ENCODE measurements around the gene DERL3. TPM values are rescaled to one million over a fixed set of nuclear protein-coding genes. Genes with fewer than 3 reads are reported as not detected.
A peak's percentile ranks its signal among the peaks of the same experiment; 100 is the strongest.

Gene DERL3
- total RNA-seq, 4 donors from 2014 or later, result not detected

- peaks cover 38 to 42% (median 40%) of the 10 kb centered on the region in 4 donors for H3K4me1 ChIP-seq
- no peak for DNase-seq (ENCODE audit: extremely low spot score)
- TF ChIP-seq EP300 (IDR thresholded peaks at IDR 0.05) (no peak), CTCF (IDR thresholded peaks at IDR 0.05) (no peak), POLR2A (IDR thresholded peaks at IDR 0.05; ENCODE audit: low read depth) (no peak), POLR2AphosphoS5 (IDR thresholded peaks at IDR 0.05) (no peak)
- no peak overlapping the region for H3K27ac ChIP-seq (replicated peaks in 1 of 4)
- no peak overlapping the region for H3K4me3 ChIP-seq
- WGBS, result 92% methylated on average over 18 of the region's 18 CpGs
- intact Hi-C loops (cut with DNase I), result loop anchor here (5.0 kb wide), 2 partner anchors 80 to 305 kb away; partner anchors contain the start of gene CHCHD10
- no peaks in the 10 kb centered on the region for H3K9me3 ChIP-seq
- H3K27me3 ChIP-seq, result no peaks in the 10 kb centered on the region
- no peaks in the 10 kb centered on the region for H3K36me3 ChIP-seq
These were observed 8.6 kb upstream of the DERL3 start for GRCh38 chr22:23847310-23847920.

GRCh38 chr22:23846081-23846469, 7.3 kb upstream of the DERL3 start:
- 88% methylated on average over 7 of the region's 7 CpGs for WGBS
- no peak for DNase-seq (ENCODE audit: extremely low spot score)
- H3K9me3 ChIP-seq, result no peaks in the 10 kb centered on the region
- H3K27ac ChIP-seq (replicated peaks in 1 of 4), result peak overlapping the region in 3 of 4 donors; percentile 1 to 22 (median 7)
- intact Hi-C loops (cut with DNase I), result loop anchor here (5.0 kb wide), 2 partner anchors 79 to 304 kb away; partner anchors contain the start of gene CHCHD10
- H3K36me3 ChIP-seq, result no peaks in the 10 kb centered on the region
- H3K4me3 ChIP-seq, result no peak overlapping the region
- H3K4me1 ChIP-seq, result peaks cover 38 to 42% (median 40%) of the 10 kb centered on the region in 4 donors
- TF ChIP-seq POLR2AphosphoS5 (IDR thresholded peaks at IDR 0.05), result no peak
- no peak for TF ChIP-seq EP300 (IDR thresholded peaks at IDR 0.05)
- TF ChIP-seq POLR2A (IDR thresholded peaks at IDR 0.05; ENCODE audit: low read depth), result no peak
- no peak for TF ChIP-seq CTCF (IDR thresholded peaks at IDR 0.05)
- no peaks in the 10 kb centered on the region for H3K27me3 ChIP-seq

- intact Hi-C loops (cut with DNase I), result loop anchor here (5.0 kb wide), 2 partner anchors 78 to 303 kb away; partner anchors contain the start of gene CHCHD10
- no peaks in the 10 kb centered on the region for H3K27me3 ChIP-seq
- no peaks in the 10 kb centered on the region for H3K9me3 ChIP-seq
- WGBS, result 74% methylated on average over 8 of the region's 9 CpGs
- TF ChIP-seq POLR2A (IDR thresholded peaks at IDR 0.05; ENCODE audit: low read depth), result no peak
- TF ChIP-seq POLR2AphosphoS5 (IDR thresholded peaks at IDR 0.05), result no peak
- no peak for TF ChIP-seq CTCF (IDR thresholded peaks at IDR 0.05)
- TF ChIP-seq EP300 (IDR thresholded peaks at IDR 0.05), result no peak
- peaks cover 38 to 42% (median 40%) of the 10 kb centered on the region in 4 donors for H3K4me1 ChIP-seq
- H3K4me3 ChIP-seq, result no peak overlapping the region
- H3K27ac ChIP-seq (replicated peaks in 1 of 4), result peak overlapping the region in 2 of 4 donors; percentile 1 to 7
- no peak for DNase-seq (ENCODE audit: extremely low spot score)
- H3K36me3 ChIP-seq, result no peaks in the 10 kb centered on the region
These were observed 6.7 kb upstream of the DERL3 start for GRCh38 chr22:23845265-23846080.

GRCh38 chr22:23844739-23845202, 6.0 kb upstream of the DERL3 start:
- Histone ChIP-seq H3K9me3 (no peaks in the 10 kb centered on the region), H3K27ac (replicated peaks in 1 of 4) (no peak overlapping the region), H3K27me3 (no peaks in the 10 kb centered on the region), H3K4me1 (peaks cover 37 to 42% (median 39%) of the 10 kb centered on the region in 4 donors), H3K4me3 (no peak overlapping the region), H3K36me3 (no peaks in the 10 kb centered on the region)
- no peak for DNase-seq (ENCODE audit: extremely low spot score)
- 79% methylated on average over 8 of the region's 8 CpGs for WGBS
- intact Hi-C loops (cut with DNase I), result loop anchor here (5.0 kb wide), 2 partner anchors 77 to 302 kb away; partner anchors contain the start of gene CHCHD10
- TF ChIP-seq POLR2A (IDR thresholded peaks at IDR 0.05; ENCODE audit: low read depth) (no peak), POLR2AphosphoS5 (IDR thresholded peaks at IDR 0.05) (no peak), EP300 (IDR thresholded peaks at IDR 0.05) (no peak), CTCF (IDR thresholded peaks at IDR 0.05) (no peak)
